HCT116 (cell line): ENCODE measurements around the gene SIL1.

Experiments used
- EZH2 ChIP-seq: fragments of 200-600 bp; sonication (generic); IDR thresholded peaks from 2 replicates; pipeline ENCODE4 v1.6.1; 2017; ENCODE audit warnings: antibody characterized with exemption, mixed run types
- POLR2AphosphoS5 ChIP-seq: IDR thresholded peaks from 2 replicates; pipeline ENCODE4 v1.6.1; 2011; ENCODE audit warnings: mild to moderate bottlenecking, low read depth, low read length, moderate library complexity
- SIN3A ChIP-seq: IDR thresholded peaks from 2 replicates; pipeline ENCODE4 v1.6.1; 2012; ENCODE audit warnings: low read depth
- TF ChIP-seq, protein P1 (sequence below), 3 experiments: fragments of 200-600 bp in 1 of 3; sonication (generic) in 1 of 3; IDR thresholded peaks in 2 of 3; conservative IDR thresholded peaks in 1 of 3; 2 replicates each; pipeline ENCODE4 v1.5.1; 2012 to 2017; ENCODE audit warnings: low read depth in 2 of 3, low read length in 2 of 3, antibody characterized with exemption in 1 of 3, borderline replicate concordance in 1 of 3, control low read depth in 1 of 3, mild to moderate bottlenecking in 1 of 3, mixed read lengths in 1 of 3, mixed run types in 1 of 3, moderate library complexity in 1 of 3; ENCODE audit not compliant: insufficient read depth in 1 of 3

DNA sequence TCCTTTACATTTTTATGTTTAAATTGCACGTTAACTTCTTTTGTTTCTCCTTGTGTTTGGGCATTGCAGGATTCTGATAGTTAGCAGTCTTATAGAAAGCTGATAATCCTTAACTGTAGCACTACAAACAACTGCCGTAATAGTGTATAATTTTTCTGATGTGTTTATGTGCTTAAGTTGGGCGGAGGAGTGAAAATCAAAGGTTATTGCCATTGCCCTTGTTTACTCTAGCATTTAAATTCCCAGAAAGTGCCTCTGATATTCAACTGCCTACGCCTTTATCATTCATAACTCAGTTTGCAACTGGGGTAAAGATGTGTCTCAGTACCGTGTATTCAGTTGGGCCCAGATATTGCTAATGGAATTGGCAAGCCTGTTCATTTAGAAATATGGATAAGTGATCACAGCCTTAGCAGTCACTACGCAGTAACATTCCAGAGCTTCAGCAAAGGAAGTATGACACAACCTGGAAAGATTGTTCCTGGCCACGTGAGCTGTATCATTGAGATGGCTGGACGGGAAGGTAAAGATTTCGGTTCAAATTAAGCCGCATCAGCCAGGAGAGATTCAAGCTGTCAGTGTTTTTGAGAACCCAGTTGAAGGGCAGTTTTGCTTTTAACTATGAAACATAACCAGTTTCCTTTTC lies 294.9 kb downstream of the SIL1 start:
- TF ChIP-seq, protein P1, sequence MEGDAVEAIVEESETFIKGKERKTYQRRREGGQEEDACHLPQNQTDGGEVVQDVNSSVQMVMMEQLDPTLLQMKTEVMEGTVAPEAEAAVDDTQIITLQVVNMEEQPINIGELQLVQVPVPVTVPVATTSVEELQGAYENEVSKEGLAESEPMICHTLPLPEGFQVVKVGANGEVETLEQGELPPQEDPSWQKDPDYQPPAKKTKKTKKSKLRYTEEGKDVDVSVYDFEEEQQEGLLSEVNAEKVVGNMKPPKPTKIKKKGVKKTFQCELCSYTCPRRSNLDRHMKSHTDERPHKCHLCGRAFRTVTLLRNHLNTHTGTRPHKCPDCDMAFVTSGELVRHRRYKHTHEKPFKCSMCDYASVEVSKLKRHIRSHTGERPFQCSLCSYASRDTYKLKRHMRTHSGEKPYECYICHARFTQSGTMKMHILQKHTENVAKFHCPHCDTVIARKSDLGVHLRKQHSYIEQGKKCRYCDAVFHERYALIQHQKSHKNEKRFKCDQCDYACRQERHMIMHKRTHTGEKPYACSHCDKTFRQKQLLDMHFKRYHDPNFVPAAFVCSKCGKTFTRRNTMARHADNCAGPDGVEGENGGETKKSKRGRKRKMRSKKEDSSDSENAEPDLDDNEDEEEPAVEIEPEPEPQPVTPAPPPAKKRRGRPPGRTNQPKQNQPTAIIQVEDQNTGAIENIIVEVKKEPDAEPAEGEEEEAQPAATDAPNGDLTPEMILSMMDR (IDR thresholded peaks at IDR 0.05 in 2 of 3, conservative IDR thresholded peaks at IDR 0.05 in 1 of 3; ENCODE audit: borderline replicate concordance in 1 of 3, insufficient read depth in 1 of 3, low read depth in 2 of 3, low read length in 2 of 3): no peak
- TF ChIP-seq EZH2: no peak
- no peak for TF ChIP-seq POLR2AphosphoS5
- no peak for TF ChIP-seq SIN3A
